ENCODE data around the gene SH3TC1. TPM values are rescaled to one million over a fixed set of nuclear protein-coding genes. Genes with fewer than 3 reads are reported as not detected.
A peak's percentile ranks its signal among the peaks of the same experiment; 100 is the strongest.

SH3TC1 gene
- total RNA-seq, 6 donors from 2014 or later: 34.1 to 193 (median 81.4) TPM

DNA sequence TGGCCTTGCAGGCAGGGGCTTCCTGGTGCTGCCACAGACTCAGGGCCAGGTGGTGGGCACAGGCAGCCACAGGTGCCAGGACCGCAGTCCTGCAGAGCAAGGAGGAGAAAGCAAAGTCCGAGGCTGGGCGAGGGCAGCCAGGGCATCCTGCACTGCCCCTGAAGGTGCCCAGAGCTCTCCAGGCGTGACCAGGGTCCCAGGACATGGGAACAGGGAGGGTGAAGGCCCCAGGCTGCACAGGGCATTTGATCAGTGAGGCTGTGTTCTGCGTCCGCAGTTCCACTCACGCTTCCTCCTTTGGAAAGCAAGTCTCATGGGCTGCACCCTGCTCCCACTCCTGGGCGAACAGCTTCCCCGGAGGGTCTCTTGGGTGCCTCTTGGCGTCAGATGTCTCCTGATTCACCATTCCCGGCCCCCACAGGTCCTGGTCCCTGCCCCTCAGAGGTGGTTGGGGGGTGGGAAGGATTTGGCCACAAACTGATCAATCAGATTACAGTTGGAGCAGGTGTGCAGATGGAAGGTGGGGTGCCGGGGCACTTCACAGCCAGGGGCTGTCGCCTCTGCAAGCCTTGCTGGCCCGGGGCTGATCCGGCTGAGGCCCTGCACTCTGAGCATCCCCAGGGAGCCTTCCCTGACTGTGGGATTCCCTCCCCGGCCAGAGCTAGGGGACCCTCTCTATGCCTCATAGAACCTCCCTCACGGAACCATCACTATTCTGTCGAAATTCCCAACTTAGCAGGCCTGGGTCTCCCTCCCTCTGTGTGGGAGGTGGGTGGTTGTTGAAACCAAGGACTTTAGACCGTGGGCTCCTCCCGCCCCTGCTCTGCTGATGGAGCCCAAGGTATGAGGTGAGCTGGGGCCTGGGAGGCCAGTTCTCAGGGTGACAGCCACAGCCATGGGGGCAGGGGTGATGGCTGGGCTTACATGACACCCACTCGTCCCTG lies 3.3 kb downstream of the SH3TC1 start:
- WGBS, 2 donors: 81 to 85% methylated on average over 12 to 19 of the region's 21 CpGs
- Histone ChIP-seq H3K9me3 (no peaks in the 10 kb centered on the region), H3K27ac (peak overlapping the region in 1 of 4 donors; percentile 88), H3K27me3 (no peaks in the 10 kb centered on the region), H3K4me1 (peaks cover 36 to 77% (median 57%) of the 10 kb centered on the region in 4 donors), H3K36me3 (peaks cover 0 to 19% (median 11%) of the 10 kb centered on the region in 4 donors), H3K4me3 (peak overlapping the region in 3 of 4 donors; percentile 1 to 67 (median 53))
- DNase-seq: peak in 1 of 2 donors; percentile 66
- ATAC-seq (ENCODE audit: low FRiP score in 2 of 2): no peak
- no peak for TF ChIP-seq EP300 (IDR thresholded peaks at IDR 0.05)
- TF ChIP-seq POLR2A (IDR thresholded peaks at IDR 0.05): no peak
- no peak for TF ChIP-seq CTCF (IDR thresholded peaks at IDR 0.05)

DNA sequence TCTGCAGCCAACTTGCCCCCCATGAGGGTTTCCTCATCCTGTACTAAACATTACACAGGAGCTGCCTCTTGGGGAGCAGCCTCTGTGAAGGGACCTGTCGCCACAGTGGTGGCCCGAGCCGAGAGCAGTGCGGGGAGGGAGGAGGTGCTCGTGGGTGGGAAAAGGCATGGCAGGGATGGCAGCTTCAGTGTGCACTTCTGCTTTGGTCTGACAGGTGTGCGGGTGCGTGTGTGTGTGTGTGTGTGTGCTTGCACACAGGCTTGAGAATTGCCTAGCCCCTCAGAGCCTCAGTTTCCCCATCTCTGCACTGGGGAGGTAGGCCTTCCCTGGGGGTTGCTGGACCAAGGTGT lies 3.9 kb downstream of the SH3TC1 start:
- 54 to 91% methylated on average over 3 to 6 of the region's 7 CpGs for WGBS, 2 donors
- peaks cover 0 to 25% (median 12%) of the 10 kb centered on the region in 4 donors for H3K36me3 ChIP-seq
- no peak overlapping the region for H3K27ac ChIP-seq
- peak in 1 of 2 donors; percentile 36 for DNase-seq
- no peak overlapping the region for H3K4me3 ChIP-seq
- TF ChIP-seq POLR2AphosphoS5 (IDR thresholded peaks at IDR 0.05) (no peak), CTCF (IDR thresholded peaks at IDR 0.05) (no peak), POLR2A (IDR thresholded peaks at IDR 0.05) (no peak), EP300 (IDR thresholded peaks at IDR 0.05) (no peak)
- no peaks in the 10 kb centered on the region for H3K9me3 ChIP-seq
- peaks cover 33 to 71% (median 53%) of the 10 kb centered on the region in 4 donors for H3K4me1 ChIP-seq
- no peak for ATAC-seq (ENCODE audit: low FRiP score in 2 of 2)
- H3K27me3 ChIP-seq: no peaks in the 10 kb centered on the region

DNA sequence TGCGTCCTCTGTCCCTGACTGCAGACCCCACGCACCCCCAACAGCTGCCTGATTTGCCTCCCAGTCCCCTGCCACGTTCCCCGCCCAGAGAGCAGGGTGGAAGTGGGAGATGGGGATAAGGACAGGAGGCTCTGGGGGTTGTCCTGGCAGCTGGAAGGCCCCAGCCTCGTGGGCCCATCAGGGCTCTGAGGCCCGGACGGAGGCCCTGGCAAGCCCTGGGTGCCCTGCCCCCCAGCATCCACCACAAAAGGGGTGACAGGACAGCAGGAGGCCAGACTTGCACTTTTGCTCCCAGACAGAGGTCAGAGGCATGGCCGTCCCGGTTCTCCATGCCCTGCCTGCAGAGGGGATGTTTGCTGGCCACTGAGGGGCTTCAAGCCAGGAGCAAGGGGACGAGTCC lies 4.7 kb downstream of the SH3TC1 start:
- Histone ChIP-seq H3K36me3 (peaks cover 0 to 27% (median 14%) of the 10 kb centered on the region in 4 donors), H3K9me3 (no peaks in the 10 kb centered on the region), H3K27me3 (no peaks in the 10 kb centered on the region), H3K4me1 (peaks cover 26 to 63% (median 45%) of the 10 kb centered on the region in 4 donors), H3K27ac (no peak overlapping the region), H3K4me3 (no peak overlapping the region)
- DNase-seq: peak in 1 of 2 donors; percentile 54
- no peak for ATAC-seq (ENCODE audit: low FRiP score in 2 of 2)
- 90 to 100% methylated on average over 2 to 10 of the region's 10 CpGs for WGBS, 2 donors
- TF ChIP-seq POLR2A (IDR thresholded peaks at IDR 0.05) (no peak), POLR2AphosphoS5 (IDR thresholded peaks at IDR 0.05) (no peak)

- Histone ChIP-seq H3K36me3 (peaks cover 0 to 35% (median 20%) of the 10 kb centered on the region in 4 donors), H3K9me3 (no peaks in the 10 kb centered on the region), H3K27me3 (no peaks in the 10 kb centered on the region), H3K4me3 (no peak overlapping the region), H3K4me1 (peaks cover 19 to 55% (median 38%) of the 10 kb centered on the region in 4 donors), H3K27ac (no peak overlapping the region)
- ATAC-seq (ENCODE audit: low FRiP score in 2 of 2) (no peak), DNase-seq (peak in 1 of 2 donors; percentile 66)
- WGBS, 2 donors: 91 to 93% methylated on average over 19 to 29 of the region's 31 CpGs
- TF ChIP-seq EP300 (IDR thresholded peaks at IDR 0.05) (no peak), CTCF (IDR thresholded peaks at IDR 0.05) (no peak), POLR2A (IDR thresholded peaks at IDR 0.05) (no peak), POLR2AphosphoS5 (IDR thresholded peaks at IDR 0.05) (no peak)
Measured at GRCh38 chr4:8204576-8205227, 5.6 kb downstream of the SH3TC1 start.

- no peaks in the 10 kb centered on the region for H3K27me3 ChIP-seq
- 61 to 86% methylated on average over 16 of the region's 19 CpGs for WGBS, 2 donors
- H3K9me3 ChIP-seq: no peaks in the 10 kb centered on the region
- peaks cover 13 to 53% (median 32%) of the 10 kb centered on the region in 4 donors for H3K4me1 ChIP-seq
- TF ChIP-seq POLR2AphosphoS5 (IDR thresholded peaks at IDR 0.05) (no peak), POLR2A (IDR thresholded peaks at IDR 0.05) (no peak), CTCF (IDR thresholded peaks at IDR 0.05) (no peak), EP300 (IDR thresholded peaks at IDR 0.05) (no peak)
- no peak overlapping the region for H3K4me3 ChIP-seq
- H3K36me3 ChIP-seq: peaks cover 0 to 37% (median 25%) of the 10 kb centered on the region in 4 donors
- DNase-seq (peak in 1 of 2 donors; percentile 58), ATAC-seq (ENCODE audit: low FRiP score in 2 of 2) (no peak)
- no peak overlapping the region for H3K27ac ChIP-seq
Measured at GRCh38 chr4:8205241-8205707, 6.2 kb downstream of the SH3TC1 start.
